CD8-positive, alpha-beta memory T cell (primary cell): Measurements from ENCODE around the gene DOK6. TPM values are rescaled to one million over a fixed set of nuclear protein-coding genes. Genes with fewer than 3 reads are reported as not detected.

Source experiments
- CTCF ChIA-PET: fragments of 350-600 bp; sonication (Branson Sonifier 250); formaldehyde crosslinking; loops from one replicate; lab custom pipeline; 2021; ENCODE audit warnings: antibody characterized with exemption; lab: Charles Lee
- POLR2A ChIA-PET: fragments of 350-600 bp; sonication (Branson Sonifier 250); formaldehyde crosslinking; loops from one replicate; lab custom pipeline; 2021; ENCODE audit warnings: antibody characterized with exemption; lab: Charles Lee
- DNase-seq, 5 donors: peaks; one replicate each; pipeline versions ENCODE4 v3.0.0 to v3.0.0-alpha.2; 2020 to 2022; ENCODE audit warnings: mixed read lengths in 1 of 5
- H3K27ac ChIP-seq: one replicate; pipeline ENCODE4 v1.7.0; 2013; ENCODE audit warnings: low read depth, mild to moderate bottlenecking, low read length, moderate library complexity
- H3K27me3 ChIP-seq: 2 replicates; pipeline ENCODE4 v1.7.0; 2013; ENCODE audit warnings: low read length, mild to moderate bottlenecking; ENCODE audit not compliant: insufficient read depth, poor library complexity, severe bottlenecking
- H3K36me3 ChIP-seq: 2 replicates; pipeline ENCODE4 v1.7.0; 2013; ENCODE audit warnings: mild to moderate bottlenecking, low read length, moderate library complexity; ENCODE audit not compliant: insufficient read depth
- H3K4me1 ChIP-seq: 2 replicates; pipeline ENCODE4 v1.7.0; 2013; ENCODE audit warnings: mild to moderate bottlenecking, low read length, moderate library complexity; ENCODE audit not compliant: insufficient read depth
- H3K4me3 ChIP-seq: 2 replicates; pipeline ENCODE4 v1.7.0; 2013; ENCODE audit warnings: mild to moderate bottlenecking, low read length
- H3K9me3 ChIP-seq: 2 replicates; pipeline ENCODE4 v1.7.0; 2013; ENCODE audit warnings: mild to moderate bottlenecking, low read length
- H3K27ac Mint-ChIP-seq, 8 donors: one replicate each; pipeline ENCODE4 v1.8.0; 2020 to 2021; ENCODE audit warnings: mixed read lengths in 8 of 8, mild to moderate bottlenecking in 6 of 8, inconsistent platforms in 3 of 8, moderate library complexity in 3 of 8
- H3K27me3 Mint-ChIP-seq, 2 donors: one replicate each; pipeline ENCODE4 v1.8.0; 2020 to 2021; ENCODE audit warnings: mixed read lengths in 2 of 2, mild to moderate bottlenecking in 1 of 2, moderate library complexity in 1 of 2
- H3K36me3 Mint-ChIP-seq, 3 donors: one replicate each; pipeline ENCODE4 v1.8.0; 2020 to 2021; ENCODE audit warnings: mixed read lengths in 3 of 3, inconsistent platforms in 1 of 3, mild to moderate bottlenecking in 1 of 3
- H3K4me1 Mint-ChIP-seq, 3 donors: one replicate each; pipeline ENCODE4 v1.8.0; 2020 to 2021; ENCODE audit warnings: mixed read lengths in 3 of 3, inconsistent platforms in 1 of 3, mild to moderate bottlenecking in 1 of 3
- H3K4me3 Mint-ChIP-seq, 7 donors: one replicate each; pipeline ENCODE4 v1.8.0; 2020 to 2021; ENCODE audit warnings: mixed read lengths in 7 of 7, mild to moderate bottlenecking in 6 of 7, moderate library complexity in 4 of 7, inconsistent platforms in 2 of 7
- H3K9me3 Mint-ChIP-seq, 5 donors: one replicate each; pipeline ENCODE4 v1.8.0; 2020 to 2022; ENCODE audit warnings: mixed read lengths in 5 of 5, mild to moderate bottlenecking in 3 of 5, moderate library complexity in 2 of 5, inconsistent platforms in 1 of 5
- polyA plus RNA-seq: library from polyadenylated mRNA; unstranded; fragments of 300-500 nt; fragmentation: Illumina TruSeq; gene quantifications from one replicate; pipeline ENCODE4 v1.2.3, GENCODE V29; 2021
- total RNA-seq, 2 experiments: library from RNA; stranded (reverse); gene quantifications; one replicate each; pipeline ENCODE4 v1.2.3, GENCODE V29; 2021

DOK6 gene
- total and polyA plus RNA-seq, 3 experiments from 2014 or later, result 0.13 TPM; not detected in 2

DNA sequence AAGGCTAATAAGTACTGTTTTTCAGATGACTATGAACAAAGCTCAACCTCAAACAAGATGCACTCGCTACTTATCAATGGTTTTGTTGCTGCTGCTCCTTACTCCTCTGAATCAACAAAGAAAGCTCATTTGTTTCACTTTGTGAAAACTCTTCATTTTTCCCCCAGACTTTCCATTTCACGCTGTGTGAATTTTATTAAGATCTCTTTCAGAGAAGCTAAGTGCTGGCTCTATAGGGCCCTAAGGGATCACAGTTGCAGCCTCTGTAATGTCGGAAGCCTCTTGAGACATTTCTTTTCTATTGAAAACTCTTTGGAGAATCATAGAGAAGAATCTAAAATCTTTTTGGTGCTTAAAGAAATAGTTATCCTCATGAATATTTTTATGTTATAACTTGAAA lies 337.2 kb downstream of the DOK6 start:
- ChIA-PET CTCF (no interaction called here), POLR2A (no interaction called here)
- Histone ChIP-seq H3K27me3 (no peaks in the 10 kb centered on the region), H3K27ac (no peak overlapping the region), H3K36me3 (no peaks in the 10 kb centered on the region), H3K9me3 (no peaks in the 10 kb centered on the region), H3K4me3 (no peak overlapping the region), H3K4me1 (no peaks in the 10 kb centered on the region)
- peaks cover 2 to 20% (median 11%) of the 10 kb centered on the region in 3 donors for H3K36me3 Mint-ChIP-seq
- no peaks in the 10 kb centered on the region for H3K4me1 Mint-ChIP-seq
- H3K4me3 Mint-ChIP-seq, result no peak overlapping the region
- H3K27ac Mint-ChIP-seq, result no peak overlapping the region
- DNase-seq, result no peak
- peaks cover 0 to 3% (median 0%) of the 10 kb centered on the region in 5 donors for H3K9me3 Mint-ChIP-seq
- no peaks in the 10 kb centered on the region for H3K27me3 Mint-ChIP-seq

GRCh38 chr18:69747388-69747787 lies 346.7 kb downstream of the DOK6 start:
- CTCF ChIA-PET, result no interaction called here
- POLR2A ChIA-PET, result no interaction called here
- DNase-seq, result no peak
- Mint-ChIP-seq H3K4me1 (no peaks in the 10 kb centered on the region), H3K4me3 (no peak overlapping the region), H3K27me3 (peaks cover 0 to 2% of the 10 kb centered on the region in 2 donors), H3K9me3 (peaks cover 0 to 7% (median 3%) of the 10 kb centered on the region in 5 donors), H3K36me3 (peaks cover 5 to 10% (median 6%) of the 10 kb centered on the region in 3 donors), H3K27ac (no peak overlapping the region)
- no peaks in the 10 kb centered on the region for H3K36me3 ChIP-seq
- no peak overlapping the region for H3K27ac ChIP-seq
- H3K4me3 ChIP-seq, result no peak overlapping the region
- no peaks in the 10 kb centered on the region for H3K4me1 ChIP-seq
- H3K9me3 ChIP-seq, result no peaks in the 10 kb centered on the region
- no peaks in the 10 kb centered on the region for H3K27me3 ChIP-seq

- peaks cover 3 to 9% (median 5%) of the 10 kb centered on the region in 5 donors for H3K9me3 Mint-ChIP-seq
- H3K27ac ChIP-seq, result no peak overlapping the region
- peaks cover 16 to 34% (median 33%) of the 10 kb centered on the region in 3 donors for H3K4me1 Mint-ChIP-seq
- no peaks in the 10 kb centered on the region for H3K9me3 ChIP-seq
- no peaks in the 10 kb centered on the region for H3K27me3 ChIP-seq
- H3K4me3 ChIP-seq, result no peak overlapping the region
- H3K27me3 Mint-ChIP-seq, result peaks cover 0 to 2% of the 10 kb centered on the region in 2 donors
- H3K27ac Mint-ChIP-seq, result no peak overlapping the region
- H3K36me3 Mint-ChIP-seq, result peaks cover 5 to 16% (median 9%) of the 10 kb centered on the region in 3 donors
- no peak overlapping the region for H3K4me3 Mint-ChIP-seq
- CTCF ChIA-PET, result no interaction called here
- POLR2A ChIA-PET, result no interaction called here
- no peaks in the 10 kb centered on the region for H3K36me3 ChIP-seq
- no peak for DNase-seq
- peaks cover 14% of the 10 kb centered on the region for H3K4me1 ChIP-seq
These were observed 352.2 kb downstream of the DOK6 start for GRCh38 chr18:69752737-69753380.

GRCh38 chr18:69754108-69754507 lies 353.4 kb downstream of the DOK6 start:
- Mint-ChIP-seq H3K4me1 (peaks cover 17 to 44% (median 43%) of the 10 kb centered on the region in 3 donors), H3K36me3 (peaks cover 5 to 16% (median 11%) of the 10 kb centered on the region in 3 donors), H3K9me3 (peaks cover 3 to 9% (median 5%) of the 10 kb centered on the region in 5 donors), H3K4me3 (peak overlapping the region in 1 of 7 donors; percentile 20), H3K27ac (no peak overlapping the region), H3K27me3 (peaks cover 0 to 2% of the 10 kb centered on the region in 2 donors)
- no peaks in the 10 kb centered on the region for H3K36me3 ChIP-seq
- H3K4me3 ChIP-seq, result no peak overlapping the region
- no peak for DNase-seq
- no peaks in the 10 kb centered on the region for H3K27me3 ChIP-seq
- CTCF ChIA-PET, result no interaction called here
- POLR2A ChIA-PET, result no interaction called here
- H3K27ac ChIP-seq, result no peak overlapping the region
- peaks cover 20% of the 10 kb centered on the region for H3K4me1 ChIP-seq
- no peaks in the 10 kb centered on the region for H3K9me3 ChIP-seq

GRCh38 chr18:69755041-69755440 lies 354.4 kb downstream of the DOK6 start:
- Mint-ChIP-seq H3K27me3 (peaks cover 0 to 2% of the 10 kb centered on the region in 2 donors), H3K4me3 (no peak overlapping the region), H3K36me3 (peaks cover 4 to 14% (median 11%) of the 10 kb centered on the region in 3 donors), H3K27ac (no peak overlapping the region), H3K9me3 (peaks cover 2 to 8% (median 3%) of the 10 kb centered on the region in 5 donors), H3K4me1 (peaks cover 17 to 44% (median 43%) of the 10 kb centered on the region in 3 donors)
- ChIA-PET POLR2A (no interaction called here), CTCF (no interaction called here)
- Histone ChIP-seq H3K4me1 (peaks cover 20% of the 10 kb centered on the region), H3K27ac (no peak overlapping the region), H3K27me3 (no peaks in the 10 kb centered on the region), H3K36me3 (no peaks in the 10 kb centered on the region), H3K9me3 (no peaks in the 10 kb centered on the region), H3K4me3 (no peak overlapping the region)
- DNase-seq, result no peak

- peak overlapping the region in 5 of 8 donors; percentile 1 to 42 (median 27) for H3K27ac Mint-ChIP-seq
- peaks cover 20% of the 10 kb centered on the region for H3K4me1 ChIP-seq
- ChIA-PET POLR2A (no interaction called here), CTCF (no interaction called here)
- no peaks in the 10 kb centered on the region for H3K9me3 ChIP-seq
- DNase-seq, result peak in 2 of 5 donors; percentile 18 to 47
- H3K36me3 Mint-ChIP-seq, result peaks cover 0 to 10% (median 9%) of the 10 kb centered on the region in 3 donors
- H3K36me3 ChIP-seq, result no peaks in the 10 kb centered on the region
- H3K9me3 Mint-ChIP-seq, result peaks cover 0 to 6% (median 3%) of the 10 kb centered on the region in 5 donors
- no peak overlapping the region for H3K27ac ChIP-seq
- H3K27me3 Mint-ChIP-seq, result no peaks in the 10 kb centered on the region
- no peak overlapping the region for H3K4me3 ChIP-seq
- H3K4me3 Mint-ChIP-seq, result peak overlapping the region in 5 of 7 donors; percentile 2 to 76 (median 35)
- no peaks in the 10 kb centered on the region for H3K27me3 ChIP-seq
- H3K4me1 Mint-ChIP-seq, result peaks cover 17 to 44% (median 43%) of the 10 kb centered on the region in 3 donors
These were observed 355.3 kb downstream of the DOK6 start for GRCh38 chr18:69755856-69756496.

- peaks cover 17 to 44% (median 43%) of the 10 kb centered on the region in 3 donors for H3K4me1 Mint-ChIP-seq
- Histone ChIP-seq H3K4me1 (peaks cover 20% of the 10 kb centered on the region), H3K27me3 (no peaks in the 10 kb centered on the region), H3K9me3 (no peaks in the 10 kb centered on the region), H3K4me3 (no peak overlapping the region), H3K27ac (no peak overlapping the region), H3K36me3 (no peaks in the 10 kb centered on the region)
- peaks cover 0 to 6% (median 3%) of the 10 kb centered on the region in 5 donors for H3K9me3 Mint-ChIP-seq
- CTCF ChIA-PET, result no interaction called here
- peaks cover 4 to 14% (median 14%) of the 10 kb centered on the region in 3 donors for H3K36me3 Mint-ChIP-seq
- peak overlapping the region in 1 of 8 donors; percentile 35 for H3K27ac Mint-ChIP-seq
- POLR2A ChIA-PET, result no interaction called here
- no peaks in the 10 kb centered on the region for H3K27me3 Mint-ChIP-seq
- no peak for DNase-seq
- no peak overlapping the region for H3K4me3 Mint-ChIP-seq
These were observed 357.0 kb downstream of the DOK6 start for GRCh38 chr18:69757733-69758132.

- peaks cover 0 to 6% (median 3%) of the 10 kb centered on the region in 5 donors for H3K9me3 Mint-ChIP-seq
- Histone ChIP-seq H3K27me3 (no peaks in the 10 kb centered on the region), H3K4me1 (peaks cover 20% of the 10 kb centered on the region), H3K27ac (no peak overlapping the region), H3K4me3 (no peak overlapping the region), H3K36me3 (no peaks in the 10 kb centered on the region), H3K9me3 (no peaks in the 10 kb centered on the region)
- DNase-seq, result no peak
- POLR2A ChIA-PET, result no interaction called here
- H3K27ac Mint-ChIP-seq, result peak overlapping the region in 1 of 8 donors; percentile 15
- H3K36me3 Mint-ChIP-seq, result peaks cover 4 to 14% (median 12%) of the 10 kb centered on the region in 3 donors
- H3K27me3 Mint-ChIP-seq, result no peaks in the 10 kb centered on the region
- peaks cover 17 to 44% (median 43%) of the 10 kb centered on the region in 3 donors for H3K4me1 Mint-ChIP-seq
- H3K4me3 Mint-ChIP-seq, result no peak overlapping the region
- CTCF ChIA-PET, result no interaction called here
These were observed 357.8 kb downstream of the DOK6 start for GRCh38 chr18:69758458-69758857.
